IMR-90 (cell line): ENCODE measurements around the gene PEAK1. TPM values are rescaled to one million over a fixed set of nuclear protein-coding genes. Genes with fewer than 3 reads are reported as not detected.

Experiments used
- ATAC-seq: fragments of 200-7000 bp; cut with Tn5 transposase; 2 replicates; pipeline ENCODE4 v1.9.1; 2020; ENCODE audit warnings: low read depth, mild to moderate bottlenecking, moderate library complexity
- BruUV-seq: library from RNA; stranded (reverse); fragments of 400-500 nt; replicated peaks from 2 replicates; lab custom pipeline; 2021; lab: Mats Ljungman, UMichigan
- CTCF ChIA-PET: fragments of 300-600 bp; formaldehyde crosslinking; extraction: SDS; loops from one replicate; lab custom pipeline; 2021; ENCODE audit warnings: antibody characterized with exemption; lab: Yijun Ruan, JAX
- POLR2A ChIA-PET: fragments of 300-600 bp; sonication (Branson Sonifier 250); formaldehyde crosslinking; loops from one replicate; lab custom pipeline; 2022; ENCODE audit warnings: antibody characterized with exemption; ENCODE audit not compliant: unreplicated experiment; lab: Charles Lee
- DNase-seq: peaks from one replicate; pipeline ENCODE4 v3.0.0; 2013
- H2AFZ ChIP-seq: replicated peaks from 2 replicates; pipeline ENCODE3; 2013; ENCODE audit warnings: low read length, mild to moderate bottlenecking; ENCODE audit not compliant: poor library complexity
- H2AK5ac ChIP-seq: 2 replicates; pipeline ENCODE4 v1.6.1; 2013; ENCODE audit warnings: low read depth, low read length, inconsistent platforms
- H2AK9ac ChIP-seq: replicated peaks from 2 replicates; pipeline ENCODE3; 2013; ENCODE audit warnings: mild to moderate bottlenecking, low read depth, low read length, moderate library complexity; ENCODE audit not compliant: poor library complexity
- H2BK120ac ChIP-seq: 2 replicates; pipeline ENCODE4 v1.6.1; 2013; ENCODE audit warnings: low read depth, low read length, inconsistent platforms
- H2BK15ac ChIP-seq: 3 replicates; pipeline ENCODE4 v1.6.1; 2013; ENCODE audit warnings: low read depth, low read length, inconsistent platforms
- H2BK20ac ChIP-seq: 2 replicates; pipeline ENCODE4 v1.6.1; 2013; ENCODE audit warnings: low read depth, mild to moderate bottlenecking, inconsistent platforms, low read length, moderate library complexity
- H2BK5ac ChIP-seq: 2 replicates; pipeline ENCODE4 v1.6.1; 2013; ENCODE audit warnings: mild to moderate bottlenecking, low read depth, low read length, inconsistent platforms; ENCODE audit not compliant: poor library complexity, severe bottlenecking
- H3K14ac ChIP-seq: replicated peaks from 2 replicates; pipeline ENCODE4 v1.6.1; 2013; ENCODE audit warnings: low read depth, low read length, inconsistent platforms
- H3K18ac ChIP-seq: 2 replicates; pipeline ENCODE4 v1.6.1; 2013; ENCODE audit warnings: low read depth, low read length, control low read depth
- H3K23ac ChIP-seq: 2 replicates; pipeline ENCODE4 v1.6.1; 2013; ENCODE audit warnings: low read depth, low read length, inconsistent platforms
- H3K27ac ChIP-seq: 2 replicates; pipeline ENCODE4 v1.5.1; 2013; ENCODE audit warnings: mild to moderate bottlenecking, control low read depth, low read length; ENCODE audit not compliant: insufficient read depth
- H3K27me3 ChIP-seq: 2 replicates; pipeline ENCODE4 v1.6.1; 2013; ENCODE audit warnings: low read length; ENCODE audit not compliant: control insufficient read depth, insufficient read depth
- H3K36me3 ChIP-seq: 2 replicates; pipeline ENCODE4 v1.6.1; 2013; ENCODE audit warnings: low read length, mixed read lengths; ENCODE audit not compliant: control insufficient read depth, insufficient read depth
- H3K4ac ChIP-seq: 2 replicates; pipeline ENCODE4 v1.6.1; 2013; ENCODE audit warnings: low read depth, low read length, inconsistent platforms
- H3K4me1 ChIP-seq: 2 replicates; pipeline ENCODE4 v1.6.1; 2013; ENCODE audit warnings: low read length, mixed read lengths; ENCODE audit not compliant: control insufficient read depth, insufficient read depth
- H3K4me2 ChIP-seq: 2 replicates; pipeline ENCODE4 v1.6.1; 2013; ENCODE audit warnings: low read depth, mild to moderate bottlenecking, control low read depth, low read length, moderate library complexity
- H3K4me3 ChIP-seq: 2 replicates; pipeline ENCODE4 v1.5.1; 2013; ENCODE audit warnings: low read depth, mild to moderate bottlenecking, control low read depth, low read length, moderate library complexity; ENCODE audit not compliant: insufficient read depth
- H3K56ac ChIP-seq: 2 replicates; pipeline ENCODE4 v1.6.1; 2013; ENCODE audit warnings: low read length, inconsistent platforms; ENCODE audit not compliant: insufficient read depth; ENCODE audit errors: extremely low read depth
- H3K79me1 ChIP-seq, 2 experiments: 2 replicates each; pipeline ENCODE4 v1.6.1; 2013; ENCODE audit warnings: low read length in 2 of 2, inconsistent platforms in 1 of 2, low read depth in 1 of 2
- H3K9ac ChIP-seq: 2 replicates; pipeline ENCODE4 v1.6.1; 2013; ENCODE audit warnings: low read depth, low read length, control low read depth
- H3K9me1 ChIP-seq: 2 replicates; pipeline ENCODE4 v1.6.1; 2013; ENCODE audit warnings: low read length, inconsistent platforms; ENCODE audit not compliant: insufficient read depth
- H3K9me3 ChIP-seq: 2 replicates; pipeline ENCODE4 v1.6.1; 2013; ENCODE audit warnings: low read length; ENCODE audit not compliant: control insufficient read depth, insufficient read depth
- H4K20me1 ChIP-seq: 2 replicates; pipeline ENCODE4 v1.6.1; 2013; ENCODE audit warnings: low read length, inconsistent platforms; ENCODE audit not compliant: insufficient read depth
- H4K5ac ChIP-seq: 2 replicates; pipeline ENCODE4 v1.6.1; 2013; ENCODE audit warnings: mild to moderate bottlenecking, low read depth, low read length, control low read depth
- H4K8ac ChIP-seq, 2 experiments: 2 replicates each; pipeline ENCODE4 v1.6.1; 2013; ENCODE audit warnings: low read depth in 2 of 2, low read length in 2 of 2, control low read depth in 1 of 2, inconsistent platforms in 1 of 2
- H4K91ac ChIP-seq: 2 replicates; pipeline ENCODE4 v1.6.1; 2013; ENCODE audit warnings: low read depth, low read length, inconsistent platforms; ENCODE audit not compliant: insufficient read depth
- CEBPB ChIP-seq: IDR thresholded peaks from 2 replicates; pipeline ENCODE4 v1.6.1; 2012; ENCODE audit warnings: low read depth, low read length, improper control_type of control experiment
- CTCF ChIP-seq: conservative IDR thresholded peaks from 2 replicates; pipeline ENCODE4 v1.5.1; 2012; ENCODE audit warnings: mild to moderate bottlenecking, low read depth, low read length, improper control_type of control experiment
- MAFK ChIP-seq: IDR thresholded peaks from 2 replicates; pipeline ENCODE4 v1.6.1; 2012; ENCODE audit warnings: low read depth, low read length, improper control_type of control experiment
- NFE2L2 ChIP-seq: fragments of 150-350 bp; IDR thresholded peaks from 2 replicates; pipeline ENCODE4 v1.6.1; 2016; ENCODE audit warnings: low read depth, mild to moderate bottlenecking, low read length
- POLR2A ChIP-seq: IDR thresholded peaks from 2 replicates; pipeline ENCODE4 v1.6.1; 2012; ENCODE audit warnings: mild to moderate bottlenecking, low read depth, low read length
- RCOR1 ChIP-seq: IDR thresholded peaks from 2 replicates; pipeline ENCODE4 v1.6.1; 2012; ENCODE audit warnings: mild to moderate bottlenecking, low read length, improper control_type of control experiment; ENCODE audit not compliant: insufficient replicate concordance
- WGBS, 2 experiments: methylation state at CpG; one replicate each; pipeline versions ENCODE4 v1.1.5 to v1.1.7; 2013; ENCODE audit warnings: missing lambda C conversion rate in 2 of 2; ENCODE audit not compliant: insufficient read length in 1 of 2; ENCODE audit errors: extremely low coverage in 2 of 2; 5-methylcytosine and 5-hydroxymethylcytosine counted together
- dilution Hi-C: fragments of 300-500 bp; cut with HindIII; formaldehyde crosslinking; loops from one replicate; pipeline ENCODE4 v1.14.3; 2018; ENCODE audit warnings: low sequenced_read_pairs; ENCODE audit not compliant: unreplicated experiment
- in situ Hi-C: fragments of 300-500 bp; cut with MboI; formaldehyde crosslinking; loops from 3 replicates; pipeline ENCODE4 v1.14.3; 2019; ENCODE audit warnings: low sequenced_read_pairs, inconsistent platforms, mixed read lengths
- intact Hi-C: fragments of 100-400 bp; cut with micrococcal nuclease; formaldehyde crosslinking; loops from 2 replicates; pipeline ENCODE4 v1.10.0; 2022
- polyA plus RNA-seq, 3 experiments: library from polyadenylated mRNA; depleted of rRNA; stranded (reverse); fragments of >200 nt; gene quantifications; 2 replicates each; pipeline ENCODE4 v1.2.3, GENCODE V29; 2012; ENCODE audit warnings: low replicate concordance in 1 of 3
- total RNA-seq: library from RNA; depleted of rRNA; stranded (reverse); fragments of >200 nt; gene quantifications from 2 replicates; pipeline ENCODE4 v1.2.3, GENCODE V29; 2012

Gene PEAK1
- total and polyA plus RNA-seq, 2 of the 4 experiments (the other 2 are of a cell fraction) = 21.5 to 43.9 TPM

- Histone ChIP-seq H3K4me3 (no peak overlapping the region), H3K14ac (no peak overlapping the region), H4K91ac (no peak overlapping the region), H2BK120ac (no peak overlapping the region), H3K27me3 (no peaks in the 10 kb centered on the region), H2BK15ac (no peak overlapping the region), H3K18ac (no peak overlapping the region), H3K4me2 (no peak overlapping the region), H3K79me1 (peaks cover 9 to 61% of the 10 kb centered on the region in 2 experiments), H3K9me3 (no peaks in the 10 kb centered on the region), H3K4ac (no peak overlapping the region), H3K9ac (no peak overlapping the region), H4K8ac (no peak overlapping the region), H2AFZ (no peak overlapping the region), H3K9me1 (peaks cover 3% of the 10 kb centered on the region; the same call in 1 of the 2 replicates), H2BK20ac (no peak overlapping the region), H3K23ac (no peak overlapping the region), H4K5ac (no peak overlapping the region), H4K20me1 (peaks cover 29% of the 10 kb centered on the region), H2BK5ac (no peak overlapping the region), H3K56ac (no peak overlapping the region), H3K4me1 (no peaks in the 10 kb centered on the region; the same call in 1 of the 2 replicates), H2AK9ac (no peak overlapping the region), H3K27ac (no peak overlapping the region), H3K36me3 (peaks cover 2% of the 10 kb centered on the region; the same call in 1 of the 2 replicates), H2AK5ac (no peak overlapping the region)
- WGBS, 2 experiments = no CpG with 5 or more reads among the region's 3 CpGs
- DNase-seq (no peak), ATAC-seq (no peak)
- in situ Hi-C loops (no loop called here), intact Hi-C loops (loop anchor here (2.0 kb wide), 1 partner anchor 224 kb away; no protein-coding TSS in a partner anchor), dilution Hi-C loops (no loop called here)
- ChIA-PET POLR2A (no interaction called here), CTCF (no interaction called here)
- TF ChIP-seq POLR2A = no peak
- no peak for TF ChIP-seq RCOR1
- no peak for TF ChIP-seq CEBPB
- TF ChIP-seq CTCF = no peak
- no peak for TF ChIP-seq NFE2L2
- no peak for TF ChIP-seq MAFK
- no TSS peak for BruUV-seq
These were observed 77.1 kb downstream of the PEAK1 start for GRCh38 chr15:77342807-77343206.
